ENCODE measurements around the gene THADA.

THADA gene

GRCh38 chr2:43226955-43227829 is 368.6 kb downstream of the THADA start:
- Histone ChIP-seq H3K4me1 (ENCODE audit: low read depth, poor library complexity, severe bottlenecking) (peaks cover 61% of the 10 kb centered on the region), H2AFZ (ENCODE audit: low read depth) (peak overlapping the region; percentile 26), H3K9ac (peak overlapping the region; percentile 100), H3K4me3 (IDR thresholded peaks at IDR 0.05; ENCODE audit: insufficient read depth, low read depth, low read length) (peak overlapping the region; percentile 72), H3K27me3 (ENCODE audit: insufficient read depth, low read depth) (no peaks in the 10 kb centered on the region), H3K4me2 (peak overlapping the region; percentile 91), H4K20me1 (ENCODE audit: insufficient read depth) (peaks cover 9% of the 10 kb centered on the region; the same call in 1 of the 2 replicates), H3K36me3 (ENCODE audit: insufficient read depth) (peaks cover 18% of the 10 kb centered on the region), H3K27ac (peak overlapping the region; percentile 99), H3K79me2 (ENCODE audit: insufficient read depth, low read depth) (peaks cover 44% of the 10 kb centered on the region)
- no peak; the same call in 1 of the 2 replicates for TF ChIP-seq CTCF (conservative IDR thresholded peaks at IDR 0.05; ENCODE audit: low read depth, low read length)

- Histone ChIP-seq H3K36me3 (ENCODE audit: insufficient read depth) (peaks cover 23% of the 10 kb centered on the region), H3K27ac (peak within 1 kb of the TSS; percentile 99), H3K9ac (peak within 1 kb of the TSS; percentile 100), H3K79me2 (ENCODE audit: insufficient read depth, low read depth) (peaks cover 51% of the 10 kb centered on the region), H2AFZ (ENCODE audit: low read depth) (peak within 1 kb of the TSS; percentile 26), H4K20me1 (ENCODE audit: insufficient read depth) (peaks cover 9% of the 10 kb centered on the region; the same call in 1 of the 2 replicates), H3K4me1 (ENCODE audit: low read depth, poor library complexity, severe bottlenecking) (peaks cover 66% of the 10 kb centered on the region), H3K4me2 (peak within 1 kb of the TSS; percentile 91), H3K27me3 (ENCODE audit: insufficient read depth, low read depth) (no peaks in the 10 kb centered on the region), H3K4me3 (IDR thresholded peaks at IDR 0.05; ENCODE audit: insufficient read depth, low read depth, low read length) (peak within 1 kb of the TSS; percentile 92)
- TF ChIP-seq CTCF (conservative IDR thresholded peaks at IDR 0.05; ENCODE audit: low read depth, low read length) = no peak
Observed at GRCh38 chr2:43226558-43226954, 369.3 kb downstream of the THADA start, which contains the start of gene ZFP36L2. Gene ZFP36L2 (minus strand): TSS chr2:43226606. CDS start chr2:43226315, 291 bp downstream.

- Histone ChIP-seq H3K4me1 (ENCODE audit: low read depth, poor library complexity, severe bottlenecking) (peaks cover 66% of the 10 kb centered on the region), H3K79me2 (ENCODE audit: insufficient read depth, low read depth) (peaks cover 57% of the 10 kb centered on the region), H3K27ac (peak overlapping the region; percentile 99), H3K36me3 (ENCODE audit: insufficient read depth) (peaks cover 23% of the 10 kb centered on the region), H3K4me3 (IDR thresholded peaks at IDR 0.05; ENCODE audit: insufficient read depth, low read depth, low read length) (peak overlapping the region; percentile 92), H4K20me1 (ENCODE audit: insufficient read depth) (peaks cover 9% of the 10 kb centered on the region; the same call in 1 of the 2 replicates), H2AFZ (ENCODE audit: low read depth) (no peak overlapping the region), H3K27me3 (ENCODE audit: insufficient read depth, low read depth) (no peaks in the 10 kb centered on the region), H3K4me2 (peak overlapping the region; percentile 74), H3K9ac (peak overlapping the region; percentile 98)
- TF ChIP-seq CTCF (conservative IDR thresholded peaks at IDR 0.05; ENCODE audit: low read depth, low read length) = no peak
Observed at GRCh38 chr2:43225788-43226557, 369.9 kb downstream of the THADA start.

GRCh38 chr2:43225093-43225787 is 370.6 kb downstream of the THADA start:
- Histone ChIP-seq H3K4me1 (ENCODE audit: low read depth, poor library complexity, severe bottlenecking) (peaks cover 65% of the 10 kb centered on the region), H3K36me3 (ENCODE audit: insufficient read depth) (peaks cover 23% of the 10 kb centered on the region), H3K27ac (peak overlapping the region; percentile 99), H3K27me3 (ENCODE audit: insufficient read depth, low read depth) (no peaks in the 10 kb centered on the region), H3K79me2 (ENCODE audit: insufficient read depth, low read depth) (peaks cover 61% of the 10 kb centered on the region), H3K4me3 (IDR thresholded peaks at IDR 0.05; ENCODE audit: insufficient read depth, low read depth, low read length) (peak overlapping the region; percentile 80), H4K20me1 (ENCODE audit: insufficient read depth) (peaks cover 9% of the 10 kb centered on the region; the same call in 1 of the 2 replicates), H3K9ac (peak overlapping the region; percentile 98), H3K4me2 (peak overlapping the region; percentile 74; the same call in 1 of the 2 replicates), H2AFZ (ENCODE audit: low read depth) (no peak overlapping the region)
- no peak for TF ChIP-seq CTCF (conservative IDR thresholded peaks at IDR 0.05; ENCODE audit: low read depth, low read length)

Measured in KMS-11 (cell line).